ENCODE measurements around the gene ZDHHC14. TPM values are rescaled to one million over a fixed set of nuclear protein-coding genes. Genes with fewer than 3 reads are reported as not detected.
A peak's percentile ranks its signal among the peaks of the same experiment; 100 is the strongest.

The ZDHHC14 gene
- total RNA-seq, 2 experiments from 2014 or later = 2.9 to 3.5 TPM

DNA sequence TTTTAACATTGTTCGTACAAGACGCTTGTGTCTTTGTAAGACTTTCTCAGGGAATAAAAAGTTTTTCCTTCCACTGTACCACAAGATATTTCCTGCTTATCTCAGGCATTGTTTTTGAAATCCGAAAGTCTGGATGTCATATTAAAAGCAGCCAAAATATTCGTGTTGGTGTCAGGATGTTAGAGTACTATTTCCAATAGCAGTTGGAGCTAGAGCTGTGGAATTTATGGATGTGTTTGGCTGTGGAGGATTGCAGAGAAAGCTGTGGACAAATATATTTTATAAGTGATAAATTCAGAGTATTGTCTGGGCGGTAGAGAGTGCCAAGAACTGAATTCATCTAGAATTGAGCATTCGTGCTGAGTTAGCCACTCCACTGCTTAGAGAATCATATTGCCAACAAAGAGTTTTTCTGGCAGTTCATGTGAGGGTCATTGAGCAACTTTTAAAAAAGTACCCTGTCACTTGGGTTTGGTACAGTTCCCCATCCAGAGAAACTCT, 57.7 kb downstream of the ZDHHC14 start:
- Mint-ChIP-seq H3K4me3 (no peak overlapping the region), H3K4me1 (peaks cover 15% of the 10 kb centered on the region)
- no peak for DNase-seq

GRCh38 chr6:157440171-157440570, 59.2 kb downstream of the ZDHHC14 start:
- Mint-ChIP-seq H3K27ac (no peak overlapping the region), H3K4me3 (no peak overlapping the region), H3K27me3 (peaks cover 13% of the 10 kb centered on the region), H3K4me1 (peaks cover 19% of the 10 kb centered on the region), H3K9me3 (peaks cover 14% of the 10 kb centered on the region), H3K36me3 (peaks cover 12% of the 10 kb centered on the region)
- no peak for DNase-seq

More for the DNA sequence above, 57.7 kb downstream of the ZDHHC14 start:
- H3K36me3 Mint-ChIP-seq = peaks cover 12% of the 10 kb centered on the region
- peaks cover 14% of the 10 kb centered on the region for H3K9me3 Mint-ChIP-seq
- H3K27ac Mint-ChIP-seq = no peak overlapping the region
- H3K27me3 Mint-ChIP-seq = peaks cover 13% of the 10 kb centered on the region

GRCh38 chr6:157442291-157442690, 61.3 kb downstream of the ZDHHC14 start:
- peaks cover 14% of the 10 kb centered on the region for H3K9me3 Mint-ChIP-seq
- no peak overlapping the region for H3K27ac Mint-ChIP-seq
- H3K4me1 Mint-ChIP-seq = peaks cover 19% of the 10 kb centered on the region
- no peak overlapping the region for H3K4me3 Mint-ChIP-seq
- DNase-seq = no peak
- H3K27me3 Mint-ChIP-seq = peaks cover 9% of the 10 kb centered on the region
- H3K36me3 Mint-ChIP-seq = peaks cover 14% of the 10 kb centered on the region

DNA sequence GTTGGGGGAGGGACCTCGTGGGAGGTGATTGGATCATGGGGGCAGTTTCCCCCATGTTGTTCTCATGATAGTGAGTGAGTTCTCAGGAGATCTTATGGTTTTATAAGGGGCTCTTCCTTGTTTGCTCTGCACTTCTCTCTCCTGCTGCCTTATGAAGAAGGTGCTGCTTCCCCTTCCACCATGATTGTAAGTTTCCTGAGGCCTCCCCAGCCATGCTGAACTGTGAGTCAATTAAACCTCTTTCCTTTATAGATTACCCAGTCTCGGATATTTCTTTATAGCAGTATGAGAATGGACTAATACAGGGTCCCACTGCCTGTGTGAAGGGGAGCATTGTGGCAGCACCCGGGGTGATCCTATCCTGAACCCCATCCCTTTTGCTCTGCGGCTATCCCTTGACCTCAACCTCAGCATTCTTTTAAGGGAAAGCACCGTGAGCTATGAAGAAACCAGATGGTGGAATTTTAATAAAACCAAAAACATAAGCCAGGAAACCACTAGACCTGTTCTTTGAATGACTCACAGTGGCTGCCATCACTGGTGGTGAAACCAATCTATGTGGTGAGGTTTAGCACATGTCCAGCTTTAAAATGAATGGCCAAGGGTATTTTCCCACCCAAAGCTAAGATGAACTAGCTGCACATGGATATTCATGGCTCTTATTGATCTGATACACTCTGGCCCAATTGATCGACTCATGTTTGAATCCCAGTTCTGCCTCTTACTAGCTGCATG, 62.2 kb downstream of the ZDHHC14 start:
- Mint-ChIP-seq H3K4me3 (no peak overlapping the region), H3K27me3 (peaks cover 9% of the 10 kb centered on the region), H3K36me3 (peaks cover 14% of the 10 kb centered on the region), H3K27ac (peak overlapping the region; percentile 63), H3K4me1 (peaks cover 19% of the 10 kb centered on the region), H3K9me3 (peaks cover 14% of the 10 kb centered on the region)
- DNase-seq = peak; percentile 37

DNA sequence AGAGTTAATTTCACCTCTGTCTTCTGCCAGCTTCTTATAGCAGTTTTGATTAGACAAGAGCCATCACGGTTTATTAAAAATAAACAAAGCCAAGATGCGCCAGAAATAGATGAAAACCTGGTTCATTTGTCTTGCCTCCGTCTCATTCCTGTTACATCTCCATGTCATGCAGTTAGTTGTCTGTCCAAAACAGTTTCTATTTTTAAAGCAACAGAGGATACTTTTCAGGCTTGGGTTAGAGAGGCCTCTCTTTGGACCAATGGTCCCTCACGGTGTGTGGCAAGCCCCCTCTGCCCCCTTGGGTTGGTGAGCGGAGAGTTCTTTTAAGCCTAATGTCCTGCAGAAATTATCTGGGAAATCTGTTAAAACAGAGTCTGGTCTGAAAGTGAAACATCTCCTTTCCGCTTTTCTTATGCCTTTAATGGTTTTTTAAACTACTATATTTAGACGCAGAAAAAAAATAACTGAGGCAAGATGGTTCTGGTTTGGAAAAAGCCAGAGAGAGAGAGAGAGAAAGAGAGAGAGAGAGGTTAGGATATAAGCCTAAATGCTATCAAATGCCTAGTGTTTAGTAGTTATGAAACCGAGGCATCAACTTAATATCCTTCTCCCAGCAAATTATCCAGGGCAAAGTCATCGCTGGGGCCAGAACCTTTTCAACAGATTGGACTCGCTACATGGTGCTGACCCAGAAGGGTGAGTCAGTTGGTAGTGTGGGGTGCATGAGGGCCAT, 64.5 kb downstream of the ZDHHC14 start:
- H3K4me1 Mint-ChIP-seq = peaks cover 17% of the 10 kb centered on the region
- DNase-seq = no peak
- no peaks in the 10 kb centered on the region for H3K27me3 Mint-ChIP-seq
- H3K27ac Mint-ChIP-seq = no peak overlapping the region
- peaks cover 13% of the 10 kb centered on the region for H3K36me3 Mint-ChIP-seq
- H3K9me3 Mint-ChIP-seq = peaks cover 14% of the 10 kb centered on the region
- H3K4me3 Mint-ChIP-seq = no peak overlapping the region

GRCh38 chr6:157447735-157448134, 66.7 kb downstream of the ZDHHC14 start:
- no peaks in the 10 kb centered on the region for H3K27me3 Mint-ChIP-seq
- no peak for DNase-seq
- H3K4me3 Mint-ChIP-seq = no peak overlapping the region
- peaks cover 13% of the 10 kb centered on the region for H3K4me1 Mint-ChIP-seq
- H3K9me3 Mint-ChIP-seq = peaks cover 6% of the 10 kb centered on the region
- H3K27ac Mint-ChIP-seq = no peak overlapping the region
- peaks cover 9% of the 10 kb centered on the region for H3K36me3 Mint-ChIP-seq

DNA sequence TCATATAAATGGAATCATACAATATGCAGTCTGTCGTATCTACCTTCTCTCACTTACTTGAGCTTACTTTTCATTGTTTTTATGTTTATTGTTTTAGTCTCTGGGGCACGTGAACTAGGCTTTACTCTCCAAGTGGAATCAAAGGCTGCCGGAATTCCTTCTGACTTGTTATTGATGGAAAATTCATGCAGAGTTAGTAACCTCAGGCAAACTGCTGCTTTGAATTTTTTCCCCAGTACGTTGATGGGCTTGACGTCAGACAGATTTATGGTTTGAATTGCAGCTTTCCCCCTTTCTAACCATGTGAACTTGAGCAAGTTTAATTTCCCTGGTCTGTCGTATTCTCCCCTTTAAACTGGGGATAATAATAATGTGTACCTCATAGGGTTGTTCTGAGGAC, 68.6 kb downstream of the ZDHHC14 start:
- H3K27ac Mint-ChIP-seq = no peak overlapping the region
- no peaks in the 10 kb centered on the region for H3K27me3 Mint-ChIP-seq
- peaks cover 2% of the 10 kb centered on the region for H3K36me3 Mint-ChIP-seq
- DNase-seq = no peak
- H3K4me3 Mint-ChIP-seq = no peak overlapping the region
- no peaks in the 10 kb centered on the region for H3K4me1 Mint-ChIP-seq
- no peaks in the 10 kb centered on the region for H3K9me3 Mint-ChIP-seq

DNA sequence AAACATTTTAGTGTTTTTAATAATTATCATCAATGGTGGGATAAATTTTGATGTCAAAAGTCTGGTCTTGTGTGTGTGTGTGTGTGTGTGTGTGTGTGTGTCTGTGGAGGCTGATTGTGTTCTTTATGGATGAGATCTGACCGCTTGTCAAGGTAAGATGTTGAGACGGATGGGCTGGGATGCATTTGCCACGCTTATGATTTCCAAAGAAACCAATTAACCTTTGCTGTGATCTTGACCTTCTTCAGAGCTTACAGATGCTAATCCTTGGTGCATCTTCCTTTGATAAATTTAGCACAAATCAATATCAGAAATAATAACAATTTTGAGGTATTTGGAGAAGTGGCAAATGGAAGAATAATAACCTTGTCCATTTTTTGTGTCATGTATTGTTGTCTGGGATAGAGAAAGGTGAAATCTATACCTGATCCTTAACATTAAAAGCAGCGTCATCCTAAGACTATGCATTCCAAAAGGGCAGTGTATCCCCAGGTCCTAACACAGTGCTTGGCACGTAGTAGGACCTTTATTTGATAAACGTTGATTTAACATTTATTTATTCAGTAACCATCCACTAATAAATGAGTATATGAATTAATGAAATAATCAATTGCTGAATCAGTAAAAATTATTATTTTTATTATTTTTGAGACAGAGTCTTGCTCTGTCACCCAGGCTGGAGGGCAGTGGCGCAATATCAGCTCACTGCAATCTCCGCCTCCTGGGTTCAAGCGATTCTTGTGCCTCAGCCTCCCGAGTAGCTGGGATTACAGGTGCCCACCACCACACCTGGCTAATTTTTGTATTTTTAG, 70.1 kb downstream of the ZDHHC14 start:
- Mint-ChIP-seq H3K27me3 (no peaks in the 10 kb centered on the region), H3K4me3 (no peak overlapping the region), H3K36me3 (peaks cover 4% of the 10 kb centered on the region)

DNA sequence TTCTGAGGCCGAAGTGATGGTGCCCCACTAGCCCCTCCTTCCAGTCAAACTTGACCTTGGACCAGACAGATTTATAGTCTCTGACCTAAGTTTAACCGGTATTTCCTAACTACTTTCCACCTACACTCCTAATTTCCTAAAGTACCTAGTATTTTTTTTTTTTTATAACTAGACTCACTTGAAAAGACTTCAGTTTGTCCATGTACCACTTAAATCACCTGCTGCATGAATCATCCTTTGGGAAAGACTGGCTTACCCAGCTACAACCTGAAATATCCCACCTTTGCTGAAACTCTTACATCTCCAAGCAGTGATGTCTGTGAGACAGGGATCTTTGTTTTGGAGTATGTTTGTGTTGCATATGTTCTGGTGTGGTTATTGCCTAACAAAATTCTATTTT, 71.1 kb downstream of the ZDHHC14 start:
- H3K9me3 Mint-ChIP-seq = no peaks in the 10 kb centered on the region
- no peak for DNase-seq
- no peaks in the 10 kb centered on the region for H3K27me3 Mint-ChIP-seq
- no peak overlapping the region for H3K27ac Mint-ChIP-seq
- peaks cover 4% of the 10 kb centered on the region for H3K36me3 Mint-ChIP-seq
- peaks cover 6% of the 10 kb centered on the region for H3K4me1 Mint-ChIP-seq
- no peak overlapping the region for H3K4me3 Mint-ChIP-seq

More for the DNA sequence above, 70.1 kb downstream of the ZDHHC14 start:
- no peak for DNase-seq
- Mint-ChIP-seq H3K9me3 (no peaks in the 10 kb centered on the region), H3K27ac (no peak overlapping the region), H3K4me1 (peaks cover under 1% of the 10 kb centered on the region)

DNA sequence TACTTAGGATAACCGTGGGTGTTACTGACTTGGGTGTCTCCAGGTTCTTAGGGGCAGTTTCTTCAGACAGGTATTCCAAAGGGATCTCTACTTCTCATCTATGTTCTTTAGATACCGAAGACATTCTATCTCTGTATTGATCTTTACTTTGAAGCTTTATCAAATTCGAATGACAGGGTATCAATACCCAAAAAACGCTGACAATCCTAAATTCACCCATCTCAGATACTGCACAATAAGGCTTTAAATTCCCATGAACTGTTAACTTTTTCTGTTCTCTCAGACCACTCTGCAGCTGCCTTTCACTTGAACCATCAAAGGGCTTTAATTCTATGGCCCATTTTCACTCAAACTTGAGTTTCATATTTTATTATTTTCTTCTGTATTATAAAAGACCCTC, 72.1 kb downstream of the ZDHHC14 start:
- Mint-ChIP-seq H3K27ac (no peak overlapping the region), H3K4me3 (no peak overlapping the region), H3K36me3 (peaks cover 4% of the 10 kb centered on the region), H3K27me3 (no peaks in the 10 kb centered on the region), H3K9me3 (no peaks in the 10 kb centered on the region), H3K4me1 (peaks cover 6% of the 10 kb centered on the region)
- no peak for DNase-seq

GRCh38 chr6:157453978-157454377, 73.0 kb downstream of the ZDHHC14 start:
- H3K4me1 Mint-ChIP-seq = peaks cover 10% of the 10 kb centered on the region
- H3K9me3 Mint-ChIP-seq = no peaks in the 10 kb centered on the region
- no peak overlapping the region for H3K27ac Mint-ChIP-seq
- no peaks in the 10 kb centered on the region for H3K27me3 Mint-ChIP-seq
- no peak for DNase-seq
- no peak overlapping the region for H3K4me3 Mint-ChIP-seq
- peaks cover 4% of the 10 kb centered on the region for H3K36me3 Mint-ChIP-seq

DNA sequence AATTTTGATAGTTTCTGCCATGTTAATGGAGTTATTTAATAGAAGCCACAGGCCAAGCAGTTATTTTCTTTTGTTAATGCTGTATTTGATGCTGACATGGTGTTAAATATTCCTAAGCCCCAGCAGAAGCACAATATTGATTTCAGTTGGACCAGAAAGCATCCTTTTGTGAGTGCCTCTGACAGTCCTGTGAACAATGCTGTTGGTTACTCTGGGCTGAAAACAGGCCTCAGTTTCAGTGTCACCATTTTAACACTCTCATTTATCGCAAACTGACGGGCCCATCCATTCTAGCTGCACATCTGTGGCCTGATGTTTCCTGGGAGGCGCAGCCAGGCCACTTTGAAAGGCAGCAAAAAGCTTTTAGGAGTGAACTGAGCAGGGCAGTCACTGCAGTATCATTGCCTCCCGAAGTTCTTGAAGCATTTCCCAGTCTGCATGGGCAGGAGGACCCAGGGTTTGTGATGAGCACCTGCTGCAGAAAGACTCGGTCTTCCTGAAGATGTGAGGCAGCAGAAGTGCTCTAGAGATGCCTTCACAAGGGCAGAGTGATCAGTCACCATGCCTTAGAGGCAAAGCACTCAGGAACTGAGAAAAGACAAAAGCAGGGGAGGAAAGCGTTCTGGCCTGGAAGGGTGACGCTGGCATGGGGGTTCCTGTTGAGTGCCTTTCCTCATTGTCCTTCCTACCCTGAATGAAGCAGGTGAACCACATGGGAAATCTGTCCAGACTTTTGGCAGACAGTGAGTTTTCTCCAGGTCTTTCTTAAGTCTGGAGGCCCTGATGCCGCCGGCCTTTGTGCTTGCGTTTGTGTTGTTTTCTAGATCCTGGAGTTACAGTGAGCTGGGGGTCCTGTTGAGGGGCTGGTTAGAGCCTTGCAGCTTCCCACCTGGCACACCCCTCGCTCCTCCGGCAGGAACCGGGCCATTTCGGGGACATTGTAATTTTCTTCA, 74.0 kb downstream of the ZDHHC14 start:
- no peak for DNase-seq
- Mint-ChIP-seq H3K36me3 (peaks cover 8% of the 10 kb centered on the region), H3K9me3 (no peaks in the 10 kb centered on the region), H3K27me3 (no peaks in the 10 kb centered on the region), H3K4me3 (no peak overlapping the region), H3K4me1 (peaks cover 17% of the 10 kb centered on the region), H3K27ac (no peak overlapping the region)

- DNase-seq = no peak
- Mint-ChIP-seq H3K4me3 (no peak overlapping the region), H3K27me3 (no peaks in the 10 kb centered on the region)
These were observed 74.9 kb downstream of the ZDHHC14 start for GRCh38 chr6:157455731-157456523.

More at GRCh38 chr6:157455731-157456523, 74.9 kb downstream of the ZDHHC14 start:
- Mint-ChIP-seq H3K9me3 (no peaks in the 10 kb centered on the region), H3K36me3 (peaks cover 8% of the 10 kb centered on the region), H3K4me1 (peaks cover 23% of the 10 kb centered on the region), H3K27ac (peak overlapping the region; percentile 7)

Measured in activated naive CD8-positive, alpha-beta T cell treated with anti-CD3 and anti-CD28 coated beads for 36 hours (primary cell).